HEK293 (cell line): ENCODE data around the gene HOXB4.

Experiments
- CTCF ChIA-PET: fragments of 350-600 bp; formaldehyde crosslinking; extraction: SDS; loops from one replicate; lab custom pipeline; 2021; ENCODE audit warnings: antibody characterized with exemption; lab: Yijun Ruan, JAX
- POLR2A ChIA-PET: fragments of 300-600 bp; formaldehyde crosslinking; extraction: SDS; loops from one replicate; lab custom pipeline; 2020; ENCODE audit warnings: antibody characterized with exemption, inconsistent platforms; lab: Yijun Ruan, JAX
- H3K27ac ChIP-seq: fragments of 200-500 bp; sonication (Bioruptor generic); 2 replicates; pipeline ENCODE4 v1.5.1; 2014; ENCODE audit warnings: low read depth, low read length, control low read depth, inconsistent platforms; ENCODE audit errors: extremely low read depth
- H3K36me3 ChIP-seq, 2 experiments: fragments of 200-500 bp in 1 of 2; sonication (Bioruptor generic) in 1 of 2; 1 replicate in 1 of 2; 2 replicates in 1 of 2; pipeline ENCODE4 v1.5.1; 2014 to 2017; ENCODE audit warnings: inconsistent platforms in 2 of 2, low read length in 2 of 2; ENCODE audit not compliant: control insufficient read depth in 2 of 2, insufficient read depth in 1 of 2
- H3K4me1 ChIP-seq: fragments of 200-500 bp; sonication (Bioruptor generic); 2 replicates; pipeline ENCODE4 v1.5.1; 2014; ENCODE audit warnings: mild to moderate bottlenecking, low read length, inconsistent platforms; ENCODE audit not compliant: control insufficient read depth, insufficient read depth
- H3K4me3 ChIP-seq: 2 replicates; pipeline ENCODE4 v1.5.1; 2011; ENCODE audit warnings: low read depth, mild to moderate bottlenecking, control low read depth, low read length, moderate library complexity
- H3K9me3 ChIP-seq: fragments of 200-500 bp; sonication (Bioruptor generic); 2 replicates; pipeline ENCODE4 v1.5.1; 2014; ENCODE audit warnings: low read depth, low read length, inconsistent platforms; ENCODE audit not compliant: control insufficient read depth, insufficient read depth
- IKZF3 ChIP-seq: fragments of 450-650 bp; IDR thresholded peaks from 2 replicates; pipeline ENCODE4 v1.5.0; 2018; ENCODE audit warnings: missing biosample characterization, mild to moderate bottlenecking, missing genetic modification characterization, moderate library complexity
- KLF9 ChIP-seq: fragments of 450-650 bp; formaldehyde crosslinking; IDR thresholded peaks from 2 replicates; pipeline ENCODE4 v1.5.1; 2016; ENCODE audit warnings: missing biosample characterization, missing genetic modification characterization, low read depth
- OVOL3 ChIP-seq: fragments of 450-650 bp; formaldehyde crosslinking; IDR thresholded peaks from 2 replicates; pipeline ENCODE4 v1.5.1; 2016; ENCODE audit warnings: missing biosample characterization, missing genetic modification characterization
- PRDM1 ChIP-seq: fragments of 450-650 bp; formaldehyde crosslinking; IDR thresholded peaks from 2 replicates; pipeline ENCODE4; 2016; ENCODE audit warnings: missing biosample characterization, missing genetic modification characterization
- SP3 ChIP-seq: fragments of 450-650 bp; formaldehyde crosslinking; IDR thresholded peaks from 2 replicates; pipeline ENCODE4 v1.5.1; 2016; ENCODE audit warnings: missing biosample characterization, missing genetic modification characterization
- ZBTB17 ChIP-seq: fragments of 450-650 bp; formaldehyde crosslinking; IDR thresholded peaks from 2 replicates; pipeline ENCODE4 v1.5.1; 2016; ENCODE audit warnings: missing biosample characterization, missing genetic modification characterization
- ZNF132 ChIP-seq: fragments of 450-650 bp; formaldehyde crosslinking; IDR thresholded peaks from 2 replicates; pipeline ENCODE4 v1.5.1; 2017; ENCODE audit warnings: missing biosample characterization, missing genetic modification characterization, borderline replicate concordance
- ZNF266 ChIP-seq: fragments of 450-650 bp; formaldehyde crosslinking; IDR thresholded peaks from 2 replicates; pipeline ENCODE4 v1.5.1; 2016; ENCODE audit warnings: missing biosample characterization, missing genetic modification characterization, low read depth
- ZNF37A ChIP-seq: fragments of 450-650 bp; IDR thresholded peaks from 2 replicates; pipeline ENCODE4 v1.5.1; 2018; ENCODE audit warnings: missing biosample characterization, missing genetic modification characterization
- ZNF473 ChIP-seq: fragments of 450-650 bp; formaldehyde crosslinking; IDR thresholded peaks from 2 replicates; pipeline ENCODE4 v1.5.1; 2017; ENCODE audit warnings: missing biosample characterization, missing genetic modification characterization
- ZNF501 ChIP-seq: fragments of 450-650 bp; formaldehyde crosslinking; IDR thresholded peaks from 2 replicates; pipeline ENCODE4 v1.5.1; 2016; ENCODE audit warnings: missing biosample characterization, missing genetic modification characterization
- ZNF600 ChIP-seq: fragments of 450-650 bp; formaldehyde crosslinking; IDR thresholded peaks from 2 replicates; pipeline ENCODE4 v1.5.1; 2016; ENCODE audit warnings: missing biosample characterization, missing genetic modification characterization
- ZNF660 ChIP-seq: fragments of 450-650 bp; IDR thresholded peaks from 2 replicates; pipeline ENCODE4 v1.5.1; 2018; ENCODE audit warnings: missing biosample characterization, mild to moderate bottlenecking, missing genetic modification characterization
- ZXDB ChIP-seq: fragments of 450-650 bp; formaldehyde crosslinking; IDR thresholded peaks from 2 replicates; pipeline ENCODE4 v1.5.1; 2016; ENCODE audit warnings: missing biosample characterization, missing genetic modification characterization
- TF ChIP-seq, protein P1 (sequence below): fragments of 450-650 bp; formaldehyde crosslinking; IDR thresholded peaks from 2 replicates; pipeline ENCODE4 v1.5.0; 2017; ENCODE audit warnings: missing biosample characterization, missing genetic modification characterization, borderline replicate concordance
- TF ChIP-seq, protein P2 (sequence below): fragments of 450-650 bp; formaldehyde crosslinking; IDR thresholded peaks from 2 replicates; pipeline ENCODE4 v1.5.1; 2017; ENCODE audit warnings: missing biosample characterization, missing genetic modification characterization
- TF ChIP-seq, protein P3 (sequence below): fragments of 450-650 bp; formaldehyde crosslinking; IDR thresholded peaks from 2 replicates; pipeline ENCODE4 v1.5.1; 2016; ENCODE audit warnings: missing biosample characterization, missing genetic modification characterization
- TF ChIP-seq, protein P4 (sequence below): fragments of 450-650 bp; formaldehyde crosslinking; IDR thresholded peaks from 2 replicates; pipeline ENCODE4 v1.5.1; 2016; ENCODE audit warnings: missing biosample characterization, missing genetic modification characterization, low read depth
- TF ChIP-seq, protein P5 (sequence below): fragments of 450-650 bp; formaldehyde crosslinking; IDR thresholded peaks from 2 replicates; pipeline ENCODE4 v1.5.1; 2017; ENCODE audit warnings: missing biosample characterization, missing genetic modification characterization
- TF ChIP-seq, protein P6 (sequence below): fragments of 450-650 bp; formaldehyde crosslinking; IDR thresholded peaks from 2 replicates; pipeline ENCODE4 v1.5.1; 2016; ENCODE audit warnings: missing biosample characterization, missing genetic modification characterization

HOXB4 gene

DNA sequence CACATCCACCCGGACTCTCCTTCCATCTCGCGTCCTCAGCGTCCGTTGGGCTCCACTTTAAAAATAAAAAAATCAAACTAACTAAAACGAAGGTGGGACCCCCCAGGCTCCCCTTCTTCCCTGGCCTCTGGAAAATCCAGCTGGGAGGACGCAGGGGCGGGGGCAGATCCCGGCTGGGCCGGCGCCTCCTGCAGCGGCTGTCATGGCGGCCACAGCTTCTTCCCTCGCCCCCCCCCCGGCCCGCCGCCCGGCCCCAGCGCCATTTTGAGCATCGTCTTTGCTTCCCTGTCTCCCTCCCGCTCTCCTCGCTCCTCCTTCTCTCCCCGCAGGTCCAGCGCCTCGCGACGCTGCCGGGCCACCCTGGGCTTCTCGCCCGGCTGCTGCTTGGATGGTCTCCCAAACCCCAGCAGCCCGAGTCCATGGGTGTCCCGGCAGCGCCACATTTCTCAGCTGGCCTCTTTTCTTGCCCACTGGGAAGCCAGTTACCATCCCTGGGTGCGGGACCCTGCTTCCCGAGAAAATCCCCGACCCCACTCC, 36.5 kb downstream of the HOXB4 start (continued):
- TF ChIP-seq, protein P1, sequence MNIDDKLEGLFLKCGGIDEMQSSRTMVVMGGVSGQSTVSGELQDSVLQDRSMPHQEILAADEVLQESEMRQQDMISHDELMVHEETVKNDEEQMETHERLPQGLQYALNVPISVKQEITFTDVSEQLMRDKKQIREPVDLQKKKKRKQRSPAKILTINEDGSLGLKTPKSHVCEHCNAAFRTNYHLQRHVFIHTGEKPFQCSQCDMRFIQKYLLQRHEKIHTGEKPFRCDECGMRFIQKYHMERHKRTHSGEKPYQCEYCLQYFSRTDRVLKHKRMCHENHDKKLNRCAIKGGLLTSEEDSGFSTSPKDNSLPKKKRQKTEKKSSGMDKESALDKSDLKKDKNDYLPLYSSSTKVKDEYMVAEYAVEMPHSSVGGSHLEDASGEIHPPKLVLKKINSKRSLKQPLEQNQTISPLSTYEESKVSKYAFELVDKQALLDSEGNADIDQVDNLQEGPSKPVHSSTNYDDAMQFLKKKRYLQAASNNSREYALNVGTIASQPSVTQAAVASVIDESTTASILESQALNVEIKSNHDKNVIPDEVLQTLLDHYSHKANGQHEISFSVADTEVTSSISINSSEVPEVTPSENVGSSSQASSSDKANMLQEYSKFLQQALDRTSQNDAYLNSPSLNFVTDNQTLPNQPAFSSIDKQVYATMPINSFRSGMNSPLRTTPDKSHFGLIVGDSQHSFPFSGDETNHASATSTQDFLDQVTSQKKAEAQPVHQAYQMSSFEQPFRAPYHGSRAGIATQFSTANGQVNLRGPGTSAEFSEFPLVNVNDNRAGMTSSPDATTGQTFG, result no peak
- TF ChIP-seq KLF9 (tag by site-specific recombination) (peak; percentile 47; the same call in 1 of the 2 replicates), ZXDB (tag by site-specific recombination) (peak; percentile 85), SP3 (tag by site-specific recombination) (0 out of 2 replicates have a peak, but pooled peaks have one; percentile 46), ZNF473 (tag by site-specific recombination) (no peak), ZNF132 (tag by site-specific recombination) (no peak), ZNF37A (no peak), ZNF501 (0 out of 2 replicates have a peak, but pooled peaks have one; percentile 14)
- TF ChIP-seq, protein P2, sequence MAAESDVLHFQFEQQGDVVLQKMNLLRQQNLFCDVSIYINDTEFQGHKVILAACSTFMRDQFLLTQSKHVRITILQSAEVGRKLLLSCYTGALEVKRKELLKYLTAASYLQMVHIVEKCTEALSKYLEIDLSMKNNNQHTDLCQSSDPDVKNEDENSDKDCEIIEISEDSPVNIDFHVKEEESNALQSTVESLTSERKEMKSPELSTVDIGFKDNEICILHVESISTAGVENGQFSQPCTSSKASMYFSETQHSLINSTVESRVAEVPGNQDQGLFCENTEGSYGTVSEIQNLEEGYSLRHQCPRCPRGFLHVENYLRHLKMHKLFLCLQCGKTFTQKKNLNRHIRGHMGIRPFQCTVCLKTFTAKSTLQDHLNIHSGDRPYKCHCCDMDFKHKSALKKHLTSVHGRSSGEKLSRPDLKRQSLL (tag by site-specific recombination), result peak; percentile 2; the same call in 1 of the 2 replicates
- TF ChIP-seq, protein P3, sequence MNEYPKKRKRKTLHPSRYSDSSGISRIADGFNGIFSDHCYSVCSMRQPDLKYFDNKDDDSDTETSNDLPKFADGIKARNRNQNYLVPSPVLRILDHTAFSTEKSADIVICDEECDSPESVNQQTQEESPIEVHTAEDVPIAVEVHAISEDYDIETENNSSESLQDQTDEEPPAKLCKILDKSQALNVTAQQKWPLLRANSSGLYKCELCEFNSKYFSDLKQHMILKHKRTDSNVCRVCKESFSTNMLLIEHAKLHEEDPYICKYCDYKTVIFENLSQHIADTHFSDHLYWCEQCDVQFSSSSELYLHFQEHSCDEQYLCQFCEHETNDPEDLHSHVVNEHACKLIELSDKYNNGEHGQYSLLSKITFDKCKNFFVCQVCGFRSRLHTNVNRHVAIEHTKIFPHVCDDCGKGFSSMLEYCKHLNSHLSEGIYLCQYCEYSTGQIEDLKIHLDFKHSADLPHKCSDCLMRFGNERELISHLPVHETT (tag by site-specific recombination), result peak; percentile 34; the same call in 1 of the 2 replicates
- TF ChIP-seq, protein P4, sequence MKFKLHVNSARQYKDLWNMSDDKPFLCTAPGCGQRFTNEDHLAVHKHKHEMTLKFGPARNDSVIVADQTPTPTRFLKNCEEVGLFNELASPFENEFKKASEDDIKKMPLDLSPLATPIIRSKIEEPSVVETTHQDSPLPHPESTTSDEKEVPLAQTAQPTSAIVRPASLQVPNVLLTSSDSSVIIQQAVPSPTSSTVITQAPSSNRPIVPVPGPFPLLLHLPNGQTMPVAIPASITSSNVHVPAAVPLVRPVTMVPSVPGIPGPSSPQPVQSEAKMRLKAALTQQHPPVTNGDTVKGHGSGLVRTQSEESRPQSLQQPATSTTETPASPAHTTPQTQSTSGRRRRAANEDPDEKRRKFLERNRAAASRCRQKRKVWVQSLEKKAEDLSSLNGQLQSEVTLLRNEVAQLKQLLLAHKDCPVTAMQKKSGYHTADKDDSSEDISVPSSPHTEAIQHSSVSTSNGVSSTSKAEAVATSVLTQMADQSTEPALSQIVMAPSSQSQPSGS (tag by site-specific recombination), result no peak
- TF ChIP-seq, protein P5, sequence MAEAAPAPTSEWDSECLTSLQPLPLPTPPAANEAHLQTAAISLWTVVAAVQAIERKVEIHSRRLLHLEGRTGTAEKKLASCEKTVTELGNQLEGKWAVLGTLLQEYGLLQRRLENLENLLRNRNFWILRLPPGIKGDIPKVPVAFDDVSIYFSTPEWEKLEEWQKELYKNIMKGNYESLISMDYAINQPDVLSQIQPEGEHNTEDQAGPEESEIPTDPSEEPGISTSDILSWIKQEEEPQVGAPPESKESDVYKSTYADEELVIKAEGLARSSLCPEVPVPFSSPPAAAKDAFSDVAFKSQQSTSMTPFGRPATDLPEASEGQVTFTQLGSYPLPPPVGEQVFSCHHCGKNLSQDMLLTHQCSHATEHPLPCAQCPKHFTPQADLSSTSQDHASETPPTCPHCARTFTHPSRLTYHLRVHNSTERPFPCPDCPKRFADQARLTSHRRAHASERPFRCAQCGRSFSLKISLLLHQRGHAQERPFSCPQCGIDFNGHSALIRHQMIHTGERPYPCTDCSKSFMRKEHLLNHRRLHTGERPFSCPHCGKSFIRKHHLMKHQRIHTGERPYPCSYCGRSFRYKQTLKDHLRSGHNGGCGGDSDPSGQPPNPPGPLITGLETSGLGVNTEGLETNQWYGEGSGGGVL (tag by site-specific recombination), result 0 out of 2 replicates have a peak, but pooled peaks have one; percentile 15

DNA sequence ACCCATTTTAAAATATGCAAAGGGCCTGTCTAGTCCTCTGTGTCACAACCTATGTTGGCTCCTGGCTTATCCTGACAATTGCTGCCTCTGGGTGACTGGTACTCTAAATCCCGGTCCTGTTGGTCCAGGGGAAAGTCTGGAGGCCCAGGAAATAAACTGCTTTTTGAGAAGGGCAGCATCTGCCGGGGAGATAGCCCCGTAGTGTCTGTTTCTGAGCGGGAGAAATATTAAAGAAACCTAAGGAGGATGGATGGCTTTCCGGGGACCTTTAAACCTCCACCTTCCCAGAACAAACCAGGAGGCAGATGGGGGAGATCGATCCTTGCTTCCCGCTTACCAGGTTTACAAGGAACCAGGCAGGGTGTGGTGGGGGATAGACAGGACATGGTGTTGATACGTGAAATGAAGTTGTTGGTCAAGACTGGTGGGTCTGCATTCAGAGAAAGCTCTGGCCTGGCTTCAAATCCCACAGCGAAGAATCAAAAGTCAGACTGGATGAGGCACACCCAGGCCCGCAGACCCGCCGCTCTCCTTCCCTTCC, 37.0 kb downstream of the HOXB4 start:
- no peaks in the 10 kb centered on the region for H3K9me3 ChIP-seq
- H3K4me3 ChIP-seq, result peak overlapping the region; percentile 79
- ChIA-PET CTCF (interaction anchor here (0.6 to 2.8 kb wide), 13 partner anchors 13 to 327 kb away, joined by 3 to 22 read pairs (median 3); no protein-coding TSS in a partner anchor), POLR2A (interaction anchor here (0.6 to 2.8 kb wide), 23 partner anchors 8 to 1174 kb away, joined by 3 to 25 read pairs (median 3); no protein-coding TSS in a partner anchor)
- H3K36me3 ChIP-seq, result peaks cover 5 to 11% of the 10 kb centered on the region in 2 experiments; a peak in 2 of 3 replicates
- peak overlapping the region; percentile 100 for H3K27ac ChIP-seq
- H3K4me1 ChIP-seq, result peaks cover 20% of the 10 kb centered on the region
- TF ChIP-seq IKZF3 (tag by site-specific recombination) (no peak), PRDM1 (tag by site-specific recombination) (0 out of 2 replicates have a peak, but pooled peaks have one; percentile 20), OVOL3 (tag by site-specific recombination) (no peak), ZNF660 (peak; percentile 12; the same call in 1 of the 2 replicates), ZNF266 (no peak), ZNF600 (tag by site-specific recombination) (peak; percentile 47; the same call in 1 of the 2 replicates), ZBTB17 (tag by site-specific recombination) (peak; percentile 82), ZNF501 (peak; percentile 57; the same call in 1 of the 2 replicates)
- TF ChIP-seq, protein P6, sequence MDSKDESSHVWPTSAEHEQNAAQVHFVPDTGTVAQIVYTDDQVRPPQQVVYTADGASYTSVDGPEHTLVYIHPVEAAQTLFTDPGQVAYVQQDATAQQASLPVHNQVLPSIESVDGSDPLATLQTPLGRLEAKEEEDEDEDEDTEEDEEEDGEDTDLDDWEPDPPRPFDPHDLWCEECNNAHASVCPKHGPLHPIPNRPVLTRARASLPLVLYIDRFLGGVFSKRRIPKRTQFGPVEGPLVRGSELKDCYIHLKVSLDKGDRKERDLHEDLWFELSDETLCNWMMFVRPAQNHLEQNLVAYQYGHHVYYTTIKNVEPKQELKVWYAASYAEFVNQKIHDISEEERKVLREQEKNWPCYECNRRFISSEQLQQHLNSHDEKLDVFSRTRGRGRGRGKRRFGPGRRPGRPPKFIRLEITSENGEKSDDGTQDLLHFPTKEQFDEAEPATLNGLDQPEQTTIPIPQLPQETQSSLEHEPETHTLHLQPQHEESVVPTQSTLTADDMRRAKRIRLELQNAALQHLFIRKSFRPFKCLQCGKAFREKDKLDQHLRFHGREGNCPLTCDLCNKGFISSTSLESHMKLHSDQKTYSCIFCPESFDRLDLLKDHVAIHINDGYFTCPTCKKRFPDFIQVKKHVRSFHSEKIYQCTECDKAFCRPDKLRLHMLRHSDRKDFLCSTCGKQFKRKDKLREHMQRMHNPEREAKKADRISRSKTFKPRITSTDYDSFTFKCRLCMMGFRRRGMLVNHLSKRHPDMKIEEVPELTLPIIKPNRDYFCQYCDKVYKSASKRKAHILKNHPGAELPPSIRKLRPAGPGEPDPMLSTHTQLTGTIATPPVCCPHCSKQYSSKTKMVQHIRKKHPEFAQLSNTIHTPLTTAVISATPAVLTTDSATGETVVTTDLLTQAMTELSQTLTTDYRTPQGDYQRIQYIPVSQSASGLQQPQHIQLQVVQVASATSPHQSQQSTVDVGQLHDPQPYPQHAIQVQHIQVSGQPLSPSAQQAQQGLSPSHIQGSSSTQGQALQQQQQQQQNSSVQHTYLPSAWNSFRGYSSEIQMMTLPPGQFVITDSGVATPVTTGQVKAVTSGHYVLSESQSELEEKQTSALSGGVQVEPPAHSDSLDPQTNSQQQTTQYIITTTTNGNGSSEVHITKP (tag by site-specific recombination), result peak; percentile 86
- TF ChIP-seq, protein P5 (tag by site-specific recombination), result no peak
